SU-DHL-6 (cell line): ENCODE results near the gene ZNF423.

Experiments
- H2AFZ ChIP-seq: fragments of 200-600 bp; sonication (generic); 2 replicates; pipeline ENCODE4 v1.6.1; 2014; ENCODE audit warnings: low read depth, mild to moderate bottlenecking, moderate library complexity, mixed read lengths, antibody characterized with exemption, low read length; ENCODE audit not compliant: severe bottlenecking
- H3F3A ChIP-seq: fragments of 200-600 bp; shearing (Covaris generic); 2 replicates; pipeline ENCODE4 v1.6.0; 2016; ENCODE audit warnings: antibody characterized with exemption, mild to moderate bottlenecking; ENCODE audit not compliant: insufficient read depth
- H3K27ac ChIP-seq: fragments of 200-600 bp; sonication (generic); 2 replicates; pipeline ENCODE4 v1.5.1; 2016; ENCODE audit warnings: low read depth, mild to moderate bottlenecking, low read length, moderate library complexity, mixed read lengths
- H3K27me3 ChIP-seq: fragments of 200-600 bp; sonication (generic), shearing (Covaris generic); 2 replicates; pipeline ENCODE4 v1.6.0; 2014; ENCODE audit warnings: mild to moderate bottlenecking, low read length
- H3K36me3 ChIP-seq: fragments of 200-600 bp; sonication (generic); 2 replicates; pipeline ENCODE4 v1.6.1; 2014; ENCODE audit warnings: mild to moderate bottlenecking, low read length, mixed read lengths
- H3K4me2 ChIP-seq: fragments of 300-600, 200-600 bp; shearing (Covaris generic), sonication (generic); 2 replicates; pipeline ENCODE4 v1.6.0; 2014; ENCODE audit warnings: low read length, low read depth, mild to moderate bottlenecking; ENCODE audit not compliant: poor library complexity, severe bottlenecking
- H3K4me3 ChIP-seq: fragments of 200-600 bp; sonication (generic); 2 replicates; pipeline ENCODE4 v1.5.1; 2014; ENCODE audit warnings: antibody characterized with exemption, low read length, mild to moderate bottlenecking, mixed read lengths; ENCODE audit not compliant: insufficient read depth, poor library complexity, severe bottlenecking
- H3K79me2 ChIP-seq: fragments of 200-600 bp; sonication (generic); 2 replicates; pipeline ENCODE4 v1.6.1; 2014; ENCODE audit warnings: mild to moderate bottlenecking, low read length, moderate library complexity; ENCODE audit not compliant: insufficient read depth
- H3K9ac ChIP-seq: fragments of 200-600 bp; sonication (generic); 2 replicates; pipeline ENCODE4 v1.7.0; 2014; ENCODE audit warnings: mild to moderate bottlenecking, low read length
- H3K9me2 ChIP-seq: fragments of 200-600 bp; sonication (generic); replicated peaks from 2 replicates; pipeline ENCODE4 v1.6.1; 2014; ENCODE audit warnings: low read length; ENCODE audit not compliant: insufficient read depth
- H3K9me3 ChIP-seq: fragments of 200-600 bp; sonication (generic); 2 replicates; pipeline ENCODE4 v1.6.1; 2014; ENCODE audit warnings: low read length, mixed read lengths; ENCODE audit not compliant: insufficient read depth
- H4K20me1 ChIP-seq: fragments of 200-600 bp; sonication (generic); 2 replicates; pipeline ENCODE4 v1.6.1; 2014; ENCODE audit warnings: low read depth, mild to moderate bottlenecking, antibody characterized with exemption, low read length, moderate library complexity, mixed read lengths
- CTCF ChIP-seq: fragments of 200-600 bp; sonication (generic); IDR thresholded peaks from one replicate; pipeline ENCODE4 v1.5.1; 2017; ENCODE audit warnings: antibody characterized with exemption, mild to moderate bottlenecking, low read length, moderate library complexity; ENCODE audit not compliant: insufficient read depth, poor library complexity, severe bottlenecking
- EZH2phosphoT487 ChIP-seq: fragments of 200-600 bp; sonication (generic), shearing (Covaris generic); conservative IDR thresholded peaks from 2 replicates; pipeline ENCODE4 v1.6.1; 2018; ENCODE audit warnings: mild to moderate bottlenecking, antibody characterized with exemption, low read length, moderate library complexity, mixed read lengths

ZNF423 gene

GRCh38 chr16:49867234-49867633, 11.3 kb upstream of the ZNF423 start:
- no peaks in the 10 kb centered on the region for H4K20me1 ChIP-seq
- no peaks in the 10 kb centered on the region for H3K36me3 ChIP-seq
- H3K27ac ChIP-seq, result no peak overlapping the region
- no peaks in the 10 kb centered on the region for H3F3A ChIP-seq
- no peaks in the 10 kb centered on the region for H3K79me2 ChIP-seq
- H2AFZ ChIP-seq, result no peak overlapping the region
- no peak overlapping the region for H3K9ac ChIP-seq
- H3K9me3 ChIP-seq, result no peaks in the 10 kb centered on the region
- no peaks in the 10 kb centered on the region for H3K27me3 ChIP-seq
- H3K4me2 ChIP-seq, result no peak overlapping the region
- H3K9me2 ChIP-seq, result no peaks in the 10 kb centered on the region
- TF ChIP-seq EZH2phosphoT487, result no peak
- TF ChIP-seq CTCF, result no peak
- no peak overlapping the region for H3K4me3 ChIP-seq

- Histone ChIP-seq H3K9me3 (no peaks in the 10 kb centered on the region), H3K36me3 (no peaks in the 10 kb centered on the region), H3K79me2 (no peaks in the 10 kb centered on the region), H3K4me3 (no peak overlapping the region), H3F3A (no peaks in the 10 kb centered on the region), H3K27ac (no peak overlapping the region), H4K20me1 (no peaks in the 10 kb centered on the region), H3K27me3 (no peaks in the 10 kb centered on the region), H3K4me2 (no peak overlapping the region), H3K9ac (no peak overlapping the region), H3K9me2 (no peaks in the 10 kb centered on the region), H2AFZ (no peak overlapping the region)
- TF ChIP-seq EZH2phosphoT487 (no peak), CTCF (no peak)
These were observed 10.7 kb upstream of the ZNF423 start for GRCh38 chr16:49866595-49867071.

- Histone ChIP-seq H3K9me2 (no peaks in the 10 kb centered on the region), H3K9ac (no peak overlapping the region), H3K79me2 (no peaks in the 10 kb centered on the region), H4K20me1 (no peaks in the 10 kb centered on the region), H3K36me3 (no peaks in the 10 kb centered on the region), H3K4me2 (no peak overlapping the region), H3K4me3 (no peak overlapping the region), H3K27ac (no peak overlapping the region), H3K9me3 (no peaks in the 10 kb centered on the region), H3F3A (no peaks in the 10 kb centered on the region), H2AFZ (no peak overlapping the region), H3K27me3 (no peaks in the 10 kb centered on the region)
- TF ChIP-seq CTCF, result no peak
- TF ChIP-seq EZH2phosphoT487, result no peak
These were observed 6.8 kb upstream of the ZNF423 start for GRCh38 chr16:49862694-49863093.
